SK-N-SH (cell line): Measurements from ENCODE around the gene UBAP2L.

Source experiments
- CTCF ChIP-seq: fragments of 200-600 bp; sonication (generic); IDR thresholded peaks from 2 replicates; pipeline ENCODE4 v1.6.1; 2017; ENCODE audit warnings: antibody characterized with exemption, mild to moderate bottlenecking, moderate library complexity
- FOXJ3 ChIP-seq: sonication (generic); formaldehyde crosslinking; IDR thresholded peaks from 2 replicates; pipeline ENCODE4 v1.5.1; 2020; ENCODE audit warnings: mild to moderate bottlenecking, missing genetic modification reagents
- FOXM1 ChIP-seq: IDR thresholded peaks from 2 replicates; pipeline ENCODE4 v1.4.0; 2012; ENCODE audit warnings: low read depth, mild to moderate bottlenecking
- JUND ChIP-seq: IDR thresholded peaks from 2 replicates; pipeline ENCODE4 v1.4.0; 2012
- MEF2A ChIP-seq: IDR thresholded peaks from 2 replicates; pipeline ENCODE4 v1.4.0; 2012; ENCODE audit warnings: low read depth, borderline replicate concordance
- RAD21 ChIP-seq: IDR thresholded peaks from 2 replicates; pipeline ENCODE4 v1.6.1; 2012; ENCODE audit warnings: mild to moderate bottlenecking, low read length
- REST ChIP-seq: IDR thresholded peaks from 2 replicates; pipeline ENCODE4 v1.6.1; 2012; ENCODE audit warnings: mild to moderate bottlenecking, low read depth, low read length, moderate library complexity
- SIN3A ChIP-seq: IDR thresholded peaks from 2 replicates; pipeline ENCODE4 v1.6.1; 2012; ENCODE audit warnings: low read depth, mild to moderate bottlenecking, low read length, moderate library complexity, borderline replicate concordance
- TCF12 ChIP-seq: IDR thresholded peaks from 2 replicates; pipeline ENCODE4 v1.4.0; 2012
- USF2 ChIP-seq: fragments of 150-350 bp; IDR thresholded peaks from 2 replicates; pipeline ENCODE4 v1.6.1; 2017; ENCODE audit warnings: antibody characterized with exemption, low read length, low read depth, borderline replicate concordance

GRCh38 chr1:154218545-154218944 is 2.2 kb upstream of the UBAP2L start:
- TF ChIP-seq CTCF (no peak), SIN3A (no peak), FOXM1 (no peak), REST (no peak), FOXJ3 (no peak), MEF2A (no peak), TCF12 (no peak), JUND (no peak), RAD21 (no peak), USF2 (no peak)
